GM21723 (cell line): ENCODE results near the gene DDX27.
"Not testable (repeated sequence)": the region's sequence is repeated elsewhere in the genome, so short reads cannot be mapped to it uniquely, and the experiment has no call there.

Experiments used
- ATAC-seq: cut with Tn5 transposase; IDR thresholded peaks from one replicate; pipeline ENCODE4 v1.9.1; 2021; ENCODE audit warnings: mild to moderate bottlenecking, moderate library complexity; ENCODE audit not compliant: unreplicated experiment

DDX27 gene

GRCh38 chr20:49203746-49204145 is 15.5 kb upstream of the DDX27 start:
- ATAC-seq = no peak

GRCh38 chr20:49207076-49207475 is 12.1 kb upstream of the DDX27 start:
- no peak for ATAC-seq

- no peak for ATAC-seq
Measured at GRCh38 chr20:49210101-49210756, 9.0 kb upstream of the DDX27 start.

- ATAC-seq = no peak
Measured at GRCh38 chr20:49210757-49211110, 8.5 kb upstream of the DDX27 start.

- no peak for ATAC-seq
Measured at GRCh38 chr20:49214571-49214970, 4.6 kb upstream of the DDX27 start.

- no peak for ATAC-seq
Measured at GRCh38 chr20:49215232-49215631, 4.0 kb upstream of the DDX27 start.

GRCh38 chr20:49216991-49217578 is 2.1 kb upstream of the DDX27 start:
- ATAC-seq = no peak

GRCh38 chr20:49218739-49219090 is 501 bp upstream of the DDX27 start:
- ATAC-seq = not testable (repeated sequence)

- ATAC-seq = no peak
Measured at GRCh38 chr20:49219924-49220831, 962 bp downstream of the DDX27 start.

- ATAC-seq = no peak
Measured at GRCh38 chr20:49225896-49226295, 6.7 kb downstream of the DDX27 start.

GRCh38 chr20:49228676-49229075 is 9.5 kb downstream of the DDX27 start:
- ATAC-seq = no peak

GRCh38 chr20:49229381-49229780 is 10.2 kb downstream of the DDX27 start:
- ATAC-seq = no peak

GRCh38 chr20:49230021-49230420 is 10.8 kb downstream of the DDX27 start:
- ATAC-seq = no peak

- no peak for ATAC-seq
Measured at GRCh38 chr20:49230561-49231133, 11.4 kb downstream of the DDX27 start.

GRCh38 chr20:49231471-49231870 is 12.3 kb downstream of the DDX27 start:
- no peak for ATAC-seq

GRCh38 chr20:49233226-49233625 is 14.0 kb downstream of the DDX27 start:
- ATAC-seq = no peak

- no peak for ATAC-seq
Measured at GRCh38 chr20:49234831-49235230, 15.6 kb downstream of the DDX27 start.

- no peak for ATAC-seq
Measured at GRCh38 chr20:49236301-49236700, 17.1 kb downstream of the DDX27 start.

- ATAC-seq = no peak
Measured at GRCh38 chr20:49237531-49237930, 18.3 kb downstream of the DDX27 start.

GRCh38 chr20:49245921-49246740 is 26.9 kb downstream of the DDX27 start:
- no peak for ATAC-seq
